ENCODE results near the gene GTPBP1.

GRCh38 chr22:38705235-38706100, at the start of gene GTPBP1:
- TF ChIP-seq CREB1 (IDR thresholded peaks at IDR 0.05) (peak; percentile 97), CREB1 (CRISPR knock-in tag; IDR thresholded peaks at IDR 0.05) (peak; percentile 97), HNRNPUL1 (IDR thresholded peaks at IDR 0.05; ENCODE audit: low read depth, low read length) (no peak)
